Measurements from ENCODE around the gene FAM83D.

GRCh38 chr20:38941726-38942389 lies 15.6 kb downstream of the FAM83D start:
- TF ChIP-seq CTCF (IDR thresholded peaks at IDR 0.05; ENCODE audit: low read length) = no peak
- TF ChIP-seq EZH2 (optimal IDR thresholded peaks at IDR 0.05; ENCODE audit: low read depth, low read length) = no peak
